Gastroesophageal sphincter (tissue), 4 donors: ENCODE measurements around the gene ZNF804B. TPM values are rescaled to one million over a fixed set of nuclear protein-coding genes. Genes with fewer than 3 reads are reported as not detected.

Experiments used
- ATAC-seq: fragments of 150-250 bp; one replicate; pipeline ENCODE4 v1.9.1; 2016; ENCODE audit warnings: mild to moderate bottlenecking, moderate library complexity
- H3K27ac ChIP-seq, 4 donors: fragments of 200-600 bp; sonication (generic) in 3 of 4; 1 replicate in 3 of 4; 2 replicates in 1 of 4; pipeline ENCODE4 v1.5.1; 2016 to 2019
- H3K27me3 ChIP-seq: fragments of 200-600 bp; sonication (generic); one replicate; pipeline ENCODE4 v1.5.1; 2019
- H3K36me3 ChIP-seq, 2 donors: fragments of 200-600 bp; sonication (generic); one replicate each; pipeline ENCODE4 v1.5.1; 2019; ENCODE audit warnings: control low read depth in 1 of 2
- H3K4me1 ChIP-seq, 3 donors: fragments of 200-600 bp; sonication (generic); 1 replicate in 2 of 3; 2 replicates in 1 of 3; pipeline ENCODE4 v1.5.1; 2016 to 2019; ENCODE audit warnings: control low read depth in 2 of 3
- H3K4me3 ChIP-seq, 2 donors: fragments of 200-600 bp; sonication (generic); one replicate each; pipeline ENCODE4 v1.5.1; 2019; ENCODE audit warnings: mild to moderate bottlenecking in 1 of 2, moderate library complexity in 1 of 2
- H3K9me3 ChIP-seq, 3 donors: fragments of 200-600 bp; sonication (generic); one replicate each; pipeline ENCODE4 v1.5.1; 2017 to 2019; ENCODE audit warnings: control low read depth in 2 of 3
- EP300 ChIP-seq: sonication (generic); formaldehyde crosslinking; IDR thresholded peaks from one replicate; pipeline ENCODE4 v1.6.1; 2017; ENCODE audit warnings: antibody characterized with exemption, mild to moderate bottlenecking
- POLR2A ChIP-seq, 2 donors: fragments of 450-650 bp; IDR thresholded peaks; one replicate each; pipeline ENCODE4 v1.6.1; 2017; ENCODE audit warnings: antibody characterized with exemption in 2 of 2, mild to moderate bottlenecking in 2 of 2, moderate library complexity in 1 of 2
- POLR2AphosphoS5 ChIP-seq: sonication (generic); formaldehyde crosslinking; IDR thresholded peaks from one replicate; pipeline ENCODE4 v1.6.1; 2017; ENCODE audit warnings: antibody characterized with exemption
- WGBS, 2 donors: methylation state at CpG; one replicate each; pipeline ENCODE4 v1.1.5; 2018; ENCODE audit warnings: low coverage in 1 of 2; 5-methylcytosine and 5-hydroxymethylcytosine counted together
- total RNA-seq, 4 donors: library from RNA; depleted of rRNA; stranded (reverse); fragments of >200 nt; gene quantifications; one replicate each; pipeline ENCODE4 v1.1.0, GENCODE V29; 2016
- TF ChIP-seq, protein P1 (sequence below), 4 experiments: fragments of 200-600 bp in 2 of 4; fragments of 450-650 bp in 2 of 4; sonication (generic) in 1 of 4; IDR thresholded peaks; one replicate each; pipeline ENCODE4 v1.5.1; 2017 to 2019; ENCODE audit warnings: antibody characterized with exemption in 4 of 4, mild to moderate bottlenecking in 2 of 4, moderate library complexity in 2 of 4

The ZNF804B gene
- total RNA-seq, 4 donors from 2014 or later, result 0.13 TPM; not detected in 3

DNA sequence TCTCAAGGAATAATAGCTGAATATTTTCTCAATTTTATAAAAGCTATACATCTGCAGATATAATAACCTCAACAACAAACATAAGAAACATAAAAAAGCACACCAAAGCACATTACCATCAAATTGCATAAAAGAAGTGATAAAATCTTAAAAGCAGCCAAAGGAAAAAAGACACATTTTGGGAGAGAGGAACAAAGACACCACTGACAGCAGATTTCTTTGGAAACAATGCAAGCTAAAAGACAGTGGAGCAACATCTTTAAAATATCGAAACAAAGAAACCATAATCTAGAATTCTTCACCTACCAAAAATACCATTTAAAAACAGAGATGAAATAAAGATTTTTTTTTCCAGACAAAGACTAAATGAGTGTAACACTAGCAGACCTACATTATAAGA is 91.7 kb downstream of the ZNF804B start:
- WGBS, 2 donors, result 97 to 100% methylated on average over 1 of the region's 1 CpG
- Histone ChIP-seq H3K27ac (no peak overlapping the region), H3K27me3 (no peaks in the 10 kb centered on the region), H3K36me3 (no peaks in the 10 kb centered on the region), H3K4me1 (no peaks in the 10 kb centered on the region), H3K9me3 (no peaks in the 10 kb centered on the region), H3K4me3 (no peak overlapping the region)
- TF ChIP-seq POLR2A (IDR thresholded peaks at IDR 0.05), result no peak
- TF ChIP-seq, protein P1, sequence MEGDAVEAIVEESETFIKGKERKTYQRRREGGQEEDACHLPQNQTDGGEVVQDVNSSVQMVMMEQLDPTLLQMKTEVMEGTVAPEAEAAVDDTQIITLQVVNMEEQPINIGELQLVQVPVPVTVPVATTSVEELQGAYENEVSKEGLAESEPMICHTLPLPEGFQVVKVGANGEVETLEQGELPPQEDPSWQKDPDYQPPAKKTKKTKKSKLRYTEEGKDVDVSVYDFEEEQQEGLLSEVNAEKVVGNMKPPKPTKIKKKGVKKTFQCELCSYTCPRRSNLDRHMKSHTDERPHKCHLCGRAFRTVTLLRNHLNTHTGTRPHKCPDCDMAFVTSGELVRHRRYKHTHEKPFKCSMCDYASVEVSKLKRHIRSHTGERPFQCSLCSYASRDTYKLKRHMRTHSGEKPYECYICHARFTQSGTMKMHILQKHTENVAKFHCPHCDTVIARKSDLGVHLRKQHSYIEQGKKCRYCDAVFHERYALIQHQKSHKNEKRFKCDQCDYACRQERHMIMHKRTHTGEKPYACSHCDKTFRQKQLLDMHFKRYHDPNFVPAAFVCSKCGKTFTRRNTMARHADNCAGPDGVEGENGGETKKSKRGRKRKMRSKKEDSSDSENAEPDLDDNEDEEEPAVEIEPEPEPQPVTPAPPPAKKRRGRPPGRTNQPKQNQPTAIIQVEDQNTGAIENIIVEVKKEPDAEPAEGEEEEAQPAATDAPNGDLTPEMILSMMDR (IDR thresholded peaks at IDR 0.05), result no peak
- TF ChIP-seq POLR2AphosphoS5, result no peak
- no peak for TF ChIP-seq EP300
- ATAC-seq, result no peak

DNA sequence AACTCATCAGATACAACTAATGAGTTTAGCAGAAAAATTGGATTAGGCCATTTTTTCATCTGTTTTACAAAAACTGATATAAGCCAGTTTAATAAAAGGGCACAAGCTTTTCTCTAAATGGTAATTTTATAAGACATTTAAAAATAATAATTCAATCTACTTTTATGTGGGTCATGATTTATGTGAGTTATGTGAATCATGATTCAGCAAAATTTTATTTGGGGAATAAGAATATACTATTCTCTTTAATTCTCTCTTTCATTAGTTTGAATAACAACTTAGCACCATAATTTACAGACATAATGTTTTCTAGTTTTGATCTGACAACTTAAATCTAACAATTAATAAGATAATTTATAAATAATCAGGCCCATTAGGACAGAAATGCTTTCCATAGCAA is 99.8 kb downstream of the ZNF804B start:
- Histone ChIP-seq H3K27ac (no peak overlapping the region), H3K36me3 (no peaks in the 10 kb centered on the region), H3K4me3 (no peak overlapping the region), H3K9me3 (no peaks in the 10 kb centered on the region), H3K27me3 (no peaks in the 10 kb centered on the region), H3K4me1 (no peaks in the 10 kb centered on the region)
- no peak for ATAC-seq
- TF ChIP-seq POLR2AphosphoS5 (no peak), EP300 (no peak), POLR2A (IDR thresholded peaks at IDR 0.05) (no peak)
- TF ChIP-seq, protein P1 (IDR thresholded peaks at IDR 0.05), result no peak

DNA sequence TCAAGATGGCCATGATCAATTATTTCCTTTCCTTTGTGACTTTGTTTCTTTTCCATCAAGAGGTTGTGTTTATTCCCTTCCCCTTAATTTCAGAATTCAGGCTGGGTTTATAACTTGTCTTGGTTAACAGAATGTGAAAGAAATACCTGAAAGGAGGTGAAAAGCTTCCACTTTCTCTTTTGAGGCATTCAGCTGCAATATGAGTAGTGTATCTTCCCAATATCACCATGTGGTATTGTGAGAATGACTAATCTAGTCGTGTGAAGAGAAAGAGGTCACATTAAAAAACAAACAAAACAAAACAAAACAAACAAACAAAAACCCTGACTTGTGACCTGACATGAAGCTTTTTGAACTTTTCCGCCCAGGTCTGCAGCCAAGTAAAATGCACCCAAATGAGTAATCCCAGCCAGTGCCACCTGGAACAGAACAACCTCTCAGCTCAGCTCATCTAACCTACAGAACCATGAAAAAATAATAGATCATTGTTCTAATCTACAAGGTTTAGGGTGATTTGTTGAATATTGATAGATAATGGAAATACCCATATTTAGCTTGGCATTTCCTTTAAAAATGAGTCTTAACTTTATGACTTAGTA is 106.9 kb downstream of the ZNF804B start:
- peaks cover 0 to 6% (median 0%) of the 10 kb centered on the region in 3 donors for H3K9me3 ChIP-seq
- 0 to 60% methylated on average over 1 to 2 of the region's 2 CpGs for WGBS, 2 donors
- ATAC-seq, result no peak
- no peak overlapping the region for H3K27ac ChIP-seq
- H3K4me1 ChIP-seq, result no peaks in the 10 kb centered on the region
- TF ChIP-seq POLR2AphosphoS5 (no peak), EP300 (no peak), POLR2A (IDR thresholded peaks at IDR 0.05) (no peak)
- TF ChIP-seq, protein P1 (IDR thresholded peaks at IDR 0.05), result no peak
- H3K27me3 ChIP-seq, result no peaks in the 10 kb centered on the region
- no peak overlapping the region for H3K4me3 ChIP-seq
- H3K36me3 ChIP-seq, result no peaks in the 10 kb centered on the region

DNA sequence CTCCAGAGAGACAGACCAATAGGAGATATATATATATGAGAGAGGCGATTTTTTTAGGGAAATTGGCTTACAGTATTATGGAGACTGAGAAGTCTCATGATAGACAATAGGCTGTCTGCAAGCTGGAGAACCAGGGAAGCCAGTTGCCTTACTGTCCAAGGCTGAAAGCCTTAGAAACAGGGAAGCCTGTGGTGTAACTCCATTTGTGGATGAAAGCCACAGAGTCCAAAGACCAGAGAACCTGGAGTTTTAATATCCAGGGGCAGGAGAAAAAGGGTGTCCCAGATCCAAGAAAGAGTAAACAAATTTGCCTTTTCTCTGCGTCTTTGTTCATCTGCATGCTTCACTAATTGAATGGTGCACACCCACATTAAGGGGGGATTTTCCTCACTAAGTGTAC is 107.7 kb downstream of the ZNF804B start:
- WGBS, 2 donors, result 87 to 100% methylated on average over 2 of the region's 2 CpGs
- TF ChIP-seq, protein P1 (IDR thresholded peaks at IDR 0.05), result no peak
- TF ChIP-seq POLR2A (IDR thresholded peaks at IDR 0.05) (no peak), EP300 (no peak), POLR2AphosphoS5 (no peak)
- ATAC-seq, result no peak

DNA sequence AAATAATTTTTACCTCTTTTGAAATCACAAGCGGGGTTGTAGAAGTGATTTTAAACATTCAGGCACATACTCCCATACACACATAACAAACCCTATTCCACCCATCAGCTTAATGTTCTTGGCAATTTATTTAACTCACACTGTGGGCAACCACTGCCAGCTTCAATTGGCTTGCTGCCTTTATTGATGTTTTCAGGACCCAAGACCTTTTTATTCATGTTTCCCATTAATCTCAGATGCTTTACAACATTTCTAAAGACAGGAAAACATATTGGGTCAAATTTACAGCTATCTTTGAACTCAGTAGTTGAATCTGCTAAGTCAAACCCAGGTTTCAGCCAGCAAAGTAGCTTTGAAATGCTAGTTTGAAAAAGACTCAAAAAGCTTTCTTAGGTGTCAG is 109.0 kb downstream of the ZNF804B start:
- Histone ChIP-seq H3K36me3 (no peaks in the 10 kb centered on the region), H3K27ac (no peak overlapping the region), H3K27me3 (no peaks in the 10 kb centered on the region), H3K4me1 (no peaks in the 10 kb centered on the region), H3K4me3 (no peak overlapping the region), H3K9me3 (peaks cover 0 to 6% (median 0%) of the 10 kb centered on the region in 3 donors)
- ATAC-seq, result no peak
- WGBS, 2 donors, result 54 to 76% methylated on average over 1 of the region's 1 CpG
- no peak for TF ChIP-seq EP300
- TF ChIP-seq, protein P1 (IDR thresholded peaks at IDR 0.05), result no peak
- TF ChIP-seq POLR2AphosphoS5, result no peak
- TF ChIP-seq POLR2A (IDR thresholded peaks at IDR 0.05), result no peak

More for the DNA sequence above, 107.7 kb downstream of the ZNF804B start:
- no peaks in the 10 kb centered on the region for H3K4me1 ChIP-seq
- H3K36me3 ChIP-seq, result no peaks in the 10 kb centered on the region
- peaks cover 0 to 6% (median 0%) of the 10 kb centered on the region in 3 donors for H3K9me3 ChIP-seq
- no peaks in the 10 kb centered on the region for H3K27me3 ChIP-seq
- no peak overlapping the region for H3K27ac ChIP-seq
- no peak overlapping the region for H3K4me3 ChIP-seq
